NCI-H146 treated with DMSO at 0.1 percent for 48 hours (cell line): ENCODE results near the gene AKAP9.
A peak's percentile ranks its signal among the peaks of the same experiment; 100 is the strongest.
"Not testable (repeated sequence)": the region's sequence is repeated elsewhere in the genome, so short reads cannot be mapped to it uniquely, and the experiment has no call there.

Experiments
- DNase-seq: peaks from one replicate; lab custom pipeline; 2025; ENCODE audit not compliant: unreplicated experiment; lab: John Stamatoyannopoulos, UW

AKAP9 gene

GRCh38 chr7:92057375-92057774 lies 116.7 kb downstream of the AKAP9 start:
- DNase-seq: peak; percentile 85

- no peak for DNase-seq
These were observed 117.4 kb downstream of the AKAP9 start for GRCh38 chr7:92058040-92058439.

DNA sequence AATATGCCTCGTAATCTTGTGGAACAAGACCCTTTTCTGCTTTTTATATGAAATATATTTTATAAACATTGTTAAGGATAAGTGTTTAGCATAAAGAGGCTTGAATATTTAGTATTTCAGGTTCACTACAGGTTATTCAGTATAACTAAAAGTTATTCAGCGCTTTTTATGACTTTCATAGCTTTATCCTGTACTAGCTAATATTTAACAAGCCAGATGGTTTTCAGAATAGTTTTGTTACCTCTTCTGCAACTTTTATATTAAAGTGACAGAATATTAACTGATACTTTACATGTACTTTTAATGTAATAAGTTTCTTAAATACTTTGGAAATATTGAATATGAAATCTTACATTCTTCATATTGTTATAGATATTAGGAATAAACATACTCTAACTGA lies 118.2 kb downstream of the AKAP9 start:
- DNase-seq: no peak

DNA sequence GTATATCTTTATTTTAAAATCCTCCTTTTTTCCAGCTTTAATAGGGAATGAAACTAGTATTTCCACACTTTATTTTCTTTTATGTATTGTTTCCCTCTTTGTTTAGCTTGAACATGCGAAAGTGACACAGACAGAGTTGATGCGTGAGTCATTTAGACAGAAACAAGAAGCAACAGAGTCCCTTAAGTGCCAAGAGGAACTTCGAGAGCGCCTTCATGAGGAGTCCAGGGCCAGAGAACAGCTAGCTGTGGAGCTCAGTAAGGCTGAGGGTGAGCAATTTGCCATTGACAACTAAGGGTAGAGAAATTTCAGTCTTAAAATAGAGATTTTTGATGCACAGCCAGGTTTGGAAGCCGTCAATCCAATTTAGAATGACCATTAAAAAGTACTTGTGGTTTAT lies 120.5 kb downstream of the AKAP9 start:
- no peak for DNase-seq

DNA sequence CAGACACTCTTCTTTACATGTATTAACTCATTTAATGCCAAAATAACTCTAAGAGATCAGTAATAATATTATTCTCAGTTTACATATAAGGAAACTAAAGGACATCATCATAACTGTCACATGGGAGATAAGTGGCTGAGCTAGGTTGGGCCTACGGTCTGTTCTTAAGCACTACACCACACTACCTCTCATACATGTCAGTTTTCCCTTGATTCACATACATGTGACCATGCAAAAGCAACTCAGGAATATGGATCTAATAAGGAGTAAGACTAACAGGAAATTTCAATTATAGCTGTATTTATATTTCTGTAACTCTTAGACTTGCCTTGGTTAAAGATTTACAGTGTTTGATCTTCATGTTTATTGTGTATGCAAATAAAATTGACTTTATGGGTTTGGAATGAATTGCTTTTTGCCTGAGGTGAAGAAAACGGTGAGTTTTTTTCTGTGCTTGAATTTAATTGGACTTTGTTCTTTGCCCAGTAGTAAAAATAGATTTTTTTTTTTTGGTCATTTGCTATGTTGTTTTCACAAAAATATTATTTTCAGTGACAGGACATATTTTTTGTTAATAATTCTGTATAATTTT lies 123.9 kb downstream of the AKAP9 start:
- DNase-seq: no peak

DNA sequence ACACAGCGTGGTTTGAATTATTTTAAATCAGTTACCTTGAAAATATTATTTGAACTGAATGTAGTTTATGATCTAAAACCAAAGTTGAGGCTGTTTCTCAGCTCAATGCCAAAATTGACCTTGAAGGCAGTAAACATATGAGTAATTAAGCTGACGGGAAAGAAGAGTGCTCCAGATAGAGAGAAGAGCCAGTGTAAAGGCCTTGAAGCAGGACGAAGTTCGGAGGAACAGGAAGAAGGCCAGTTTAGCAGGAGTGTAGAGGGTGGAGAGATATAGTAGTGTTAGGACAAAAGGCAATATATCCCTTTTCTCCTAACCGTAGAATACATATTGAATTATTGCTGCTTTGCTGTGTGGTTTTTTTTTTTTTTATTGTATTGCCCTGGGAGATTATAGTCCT lies 130.4 kb downstream of the AKAP9 start:
- no peak for DNase-seq

DNA sequence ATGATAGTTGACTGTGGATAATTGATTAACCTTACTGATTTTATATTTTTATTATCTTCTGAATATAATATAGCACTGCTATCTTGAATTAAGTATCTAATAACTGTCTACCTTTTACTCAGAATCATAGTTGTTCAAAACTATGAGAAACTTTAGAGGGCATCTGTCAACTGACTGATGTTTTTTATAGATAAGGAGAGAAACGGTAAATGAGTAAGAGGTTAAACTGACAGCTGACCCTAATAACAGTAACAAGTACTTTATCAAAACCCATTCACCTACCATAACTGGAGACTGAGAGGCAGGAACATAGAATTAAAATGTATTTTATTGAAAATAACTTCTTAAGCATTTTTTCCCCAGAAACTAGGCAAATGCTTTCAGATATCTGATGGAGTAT lies 131.5 kb downstream of the AKAP9 start:
- DNase-seq: no peak

GRCh38 chr7:92072708-92073107 lies 132.0 kb downstream of the AKAP9 start:
- no peak for DNase-seq

DNA sequence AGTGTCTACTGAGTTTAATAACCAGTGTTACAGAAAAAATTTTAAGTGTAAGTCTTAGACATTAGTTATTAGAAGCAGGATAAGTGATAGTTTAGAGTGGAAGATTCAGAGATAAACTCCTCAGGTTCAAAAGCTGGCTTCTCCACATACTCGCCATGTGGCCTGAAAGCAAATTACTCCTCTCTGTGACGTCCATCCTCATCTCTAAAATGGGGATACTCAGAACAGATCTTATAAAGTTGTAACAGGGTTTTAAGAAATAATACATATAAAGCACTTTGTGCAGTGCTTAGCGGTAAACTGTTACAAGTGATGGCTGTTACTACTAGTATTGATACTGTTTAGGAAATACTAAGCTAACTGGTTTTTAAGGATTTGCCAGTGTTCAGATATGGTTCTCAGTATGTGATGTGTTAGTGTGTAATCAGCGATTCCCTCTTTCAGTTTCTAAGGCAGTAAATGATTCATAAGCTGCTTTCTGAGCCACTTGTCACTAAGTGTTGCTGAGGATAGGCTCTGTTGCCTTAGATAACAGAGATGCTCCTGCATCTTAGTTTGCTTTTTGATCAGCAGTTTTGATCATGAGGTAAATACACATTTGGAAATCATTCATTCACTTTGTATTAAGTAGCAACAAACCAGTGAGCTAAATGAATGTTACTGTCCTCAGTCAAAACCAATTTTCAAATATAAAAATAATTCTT lies 134.9 kb downstream of the AKAP9 start:
- DNase-seq: no peak

- no peak for DNase-seq
These were observed 135.8 kb downstream of the AKAP9 start for GRCh38 chr7:92076509-92076908.

DNA sequence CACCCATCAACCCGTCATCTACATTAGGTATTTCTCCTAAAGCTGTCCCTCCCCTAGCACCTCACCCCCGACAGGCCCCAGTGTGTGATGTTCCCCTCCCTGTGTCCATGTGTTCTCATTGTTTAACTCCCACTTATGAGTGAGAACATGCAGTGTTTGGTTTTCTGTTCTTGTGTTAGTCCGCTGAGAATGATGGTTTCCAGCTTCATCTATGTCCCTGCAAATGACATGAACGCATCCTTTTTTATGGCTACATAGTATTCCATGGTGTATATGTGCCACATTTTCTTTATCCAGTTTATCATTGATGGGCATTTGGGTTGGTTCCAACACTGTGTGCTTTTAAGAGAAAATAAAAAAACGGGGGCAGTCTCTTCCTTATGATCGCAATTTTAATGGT lies 143.3 kb downstream of the AKAP9 start:
- not testable (repeated sequence) for DNase-seq

GRCh38 chr7:92088266-92088665 lies 147.6 kb downstream of the AKAP9 start:
- DNase-seq: no peak

- no peak for DNase-seq
These were observed 151.5 kb downstream of the AKAP9 start for GRCh38 chr7:92092210-92092609.

DNA sequence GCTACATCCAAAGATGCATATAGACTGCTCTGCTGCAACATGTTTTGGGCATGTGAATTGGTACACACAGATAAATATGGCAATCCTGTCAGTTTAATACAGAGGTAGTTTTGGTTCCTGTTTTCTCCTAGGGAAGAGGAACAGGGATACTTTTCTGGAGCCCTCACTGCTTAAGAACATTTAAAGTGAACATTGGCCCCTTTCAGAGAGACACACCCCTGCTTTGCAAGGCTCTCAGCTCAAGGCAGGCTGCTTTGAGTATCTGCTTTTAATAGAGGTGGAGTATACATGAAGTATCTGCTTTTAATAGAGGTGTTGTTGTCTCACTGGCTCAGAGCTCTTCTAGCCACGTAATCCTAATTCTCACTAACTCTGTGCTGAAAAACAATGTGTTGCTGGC lies 154.7 kb downstream of the AKAP9 start:
- DNase-seq: no peak

GRCh38 chr7:92100534-92100933 lies 159.9 kb downstream of the AKAP9 start:
- DNase-seq: no peak

GRCh38 chr7:92102862-92103261 lies 162.2 kb downstream of the AKAP9 start:
- not testable (repeated sequence) for DNase-seq

DNA sequence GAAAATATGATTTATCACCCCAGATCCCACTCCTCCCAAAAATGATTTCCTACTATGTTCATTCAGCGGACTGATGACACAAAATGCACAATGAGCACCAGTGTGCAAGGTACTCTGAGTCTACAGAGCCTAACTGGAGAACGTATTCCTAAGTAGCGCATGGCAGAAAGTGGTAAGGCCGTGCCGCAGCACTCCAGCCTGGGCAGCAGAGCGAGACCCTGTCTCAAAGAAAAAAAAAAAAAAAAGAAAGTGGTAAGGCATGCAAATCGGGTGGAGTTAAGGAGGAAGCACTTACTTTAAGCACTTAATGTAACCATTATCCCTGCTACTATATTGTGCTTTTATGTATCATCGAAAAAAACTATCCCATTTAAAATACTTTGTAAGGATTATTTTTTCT lies 168.2 kb downstream of the AKAP9 start:
- no peak for DNase-seq

DNA sequence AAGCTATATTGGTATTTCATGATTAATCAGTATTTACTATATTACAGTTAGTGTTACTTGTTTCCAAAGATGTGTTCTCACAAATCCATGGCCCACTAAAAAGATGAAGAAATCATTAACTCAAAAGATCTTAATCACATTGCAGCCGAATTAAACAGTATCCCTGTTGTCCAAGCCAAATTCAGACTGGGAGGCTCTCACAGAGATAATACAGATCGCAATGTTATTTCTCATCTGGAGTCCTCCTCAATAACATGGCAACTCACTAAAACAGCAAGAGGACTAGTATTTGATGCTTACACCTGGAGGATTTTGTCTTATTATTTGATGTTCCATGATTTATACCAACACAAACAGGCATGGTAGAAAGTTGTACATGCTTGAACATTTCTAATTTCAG lies 170.2 kb downstream of the AKAP9 start:
- DNase-seq: no peak

DNA sequence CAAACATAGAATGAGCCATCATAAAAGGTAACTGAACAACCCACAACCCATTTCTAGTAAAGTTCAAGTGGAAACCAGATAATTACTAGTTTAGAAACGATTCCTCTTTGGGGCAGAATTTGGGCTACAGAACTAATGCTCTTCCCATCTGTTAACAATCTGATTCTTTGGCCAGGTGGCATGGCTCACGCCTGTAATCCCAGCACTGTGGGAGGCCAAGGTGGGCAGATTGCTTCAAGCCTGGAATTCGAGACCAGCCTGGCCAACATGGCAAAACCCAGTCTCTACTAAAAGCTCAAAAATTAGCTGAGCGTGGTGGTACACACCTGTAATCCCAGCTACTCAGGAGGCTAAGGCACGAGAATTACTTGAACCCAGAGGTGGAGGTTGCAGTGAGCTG lies 175.2 kb downstream of the AKAP9 start:
- DNase-seq: no peak

GRCh38 chr7:92116949-92117348 lies 176.3 kb downstream of the AKAP9 start:
- no peak for DNase-seq

DNA sequence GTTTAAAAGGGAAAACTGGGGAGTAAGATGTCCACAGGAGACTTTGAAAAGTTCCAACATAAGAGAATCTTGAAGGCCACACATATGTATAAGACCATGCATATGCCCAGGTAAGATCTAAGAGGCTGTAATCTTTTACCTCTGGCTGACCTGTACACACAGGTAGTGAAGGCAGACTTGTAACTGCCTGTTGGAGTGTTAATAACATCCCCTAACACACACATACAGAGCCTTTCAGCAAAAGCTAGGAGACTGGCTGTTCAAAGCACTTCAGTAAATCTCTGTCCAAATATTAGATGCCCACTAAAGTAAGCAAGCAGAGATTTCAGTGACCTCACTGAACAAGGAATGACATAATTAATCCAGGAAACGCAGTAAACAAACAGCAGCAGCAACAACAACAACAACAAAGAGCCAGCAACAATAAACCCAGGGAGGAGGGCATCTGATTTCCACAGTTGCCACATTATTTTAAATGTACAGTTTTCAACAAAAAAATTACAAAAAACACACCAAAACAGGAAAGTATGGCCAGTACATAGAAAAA lies 178.6 kb downstream of the AKAP9 start:
- no peak for DNase-seq

DNA sequence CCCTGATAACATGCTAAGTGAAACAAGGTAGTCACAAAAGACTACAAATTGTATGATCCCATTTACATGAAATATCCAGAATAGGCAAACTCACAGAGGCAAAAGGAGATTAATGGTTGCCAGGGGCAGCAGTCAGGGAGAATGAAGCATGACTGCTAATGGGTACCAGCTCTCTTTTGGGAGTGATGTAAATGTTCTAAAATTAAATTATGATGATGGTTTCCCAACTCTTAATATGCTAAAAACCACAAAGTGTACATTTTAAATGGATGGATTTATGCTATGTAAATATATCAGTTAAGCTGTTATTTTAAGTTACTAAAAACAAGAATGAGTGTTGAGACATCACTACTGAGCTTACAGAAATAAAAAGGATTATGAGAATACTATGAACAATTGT lies 181.0 kb downstream of the AKAP9 start:
- no peak for DNase-seq

DNA sequence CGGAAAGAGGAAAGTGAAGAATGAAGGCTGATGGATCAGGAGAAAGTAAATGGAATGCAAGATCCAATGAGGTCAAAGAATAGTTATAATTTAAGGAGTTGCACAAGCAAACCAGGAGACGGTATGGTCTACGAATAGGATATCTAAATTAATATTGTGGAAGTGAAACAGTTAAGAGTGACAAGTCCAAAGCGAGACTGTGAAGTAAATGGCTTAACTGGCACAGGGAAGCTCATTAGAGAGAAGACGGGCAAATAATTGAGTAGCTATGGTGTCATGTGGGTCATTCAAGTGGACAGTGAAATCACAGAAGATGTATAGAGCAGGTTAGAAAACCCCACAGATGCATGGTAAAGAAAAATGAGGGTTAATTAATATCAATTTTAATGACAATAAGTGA lies 190.4 kb downstream of the AKAP9 start:
- DNase-seq: no peak
